ENCODE data around the gene TANGO2. TPM values are rescaled to one million over a fixed set of nuclear protein-coding genes. Genes with fewer than 3 reads are reported as not detected.

The TANGO2 gene
- total and polyA plus RNA-seq, 4 donors, result 24.8 to 45.3 (median 36.6) TPM

- Histone ChIP-seq H3K4me1 (ENCODE audit: control insufficient read depth in 1 of 2, insufficient read depth in 2 of 2, low read length in 2 of 2) (no peaks in the 10 kb centered on the region), H3K27me3 (ENCODE audit: control insufficient read depth in 1 of 2, insufficient read depth in 2 of 2, low read length in 1 of 2) (no peaks in the 10 kb centered on the region), H3K36me3 (ENCODE audit: control insufficient read depth in 1 of 2, insufficient read depth in 2 of 2, low read length in 1 of 2) (no peaks in the 10 kb centered on the region), H3K27ac (ENCODE audit: low read depth in 1 of 2, low read length in 2 of 2) (peak within 1 kb of the TSS; percentile 46 to 60), H3K9me3 (ENCODE audit: control insufficient read depth, low read length) (no peaks in the 10 kb centered on the region), H3K4me3 (ENCODE audit: low read length in 2 of 2) (peak within 1 kb of the TSS; percentile 68 to 91)
- WGBS, 2 donors, result 0% methylated on average over 75 to 100 of the region's 100 CpGs
- intact Hi-C loops (cut with DNase I), result loop anchor here (2.0 to 10.0 kb wide), 4 partner anchors 37 to 105 kb away; partner anchors contain the start of genes RANBP1 (in 2 of the 2), TRMT2A (in 2 of the 2) and TANGO2 (in 1 of the 2)
- peak; percentile 96 for ATAC-seq (ENCODE audit: low FRiP score)
- peak; percentile 95 to 97 for DNase-seq
Measured at GRCh38 chr22:20079745-20080444, 59.0 kb downstream of the TANGO2 start, which contains the start of gene DGCR8. DGCR8 (plus strand) TSS chr22:20080241; CDS start chr22:20085964, 5,723 bp downstream.

GRCh38 chr22:20080445-20080775, 59.5 kb downstream of the TANGO2 start:
- intact Hi-C loops (cut with DNase I), result loop anchor here (2.0 to 10.0 kb wide), 4 partner anchors 36 to 106 kb away; partner anchors contain the start of genes RANBP1 (in 2 of the 2), TRMT2A (in 2 of the 2) and TANGO2 (in 1 of the 2)

GRCh38 chr22:20080776-20081654, 60.1 kb downstream of the TANGO2 start:
- no peaks in the 10 kb centered on the region for H3K27me3 ChIP-seq (ENCODE audit: control insufficient read depth in 1 of 2, insufficient read depth in 2 of 2, low read length in 1 of 2)
- 1 to 5% methylated on average over 25 to 27 of the region's 27 CpGs for WGBS, 2 donors
- peak overlapping the region; percentile 46 to 60 for H3K27ac ChIP-seq (ENCODE audit: low read depth in 1 of 2, low read length in 2 of 2)
- no peaks in the 10 kb centered on the region for H3K9me3 ChIP-seq (ENCODE audit: control insufficient read depth, low read length)
- ATAC-seq (ENCODE audit: low FRiP score) (no peak), DNase-seq (peak; percentile 60 to 79)
- H3K4me3 ChIP-seq (ENCODE audit: low read length in 2 of 2), result peak overlapping the region; percentile 68 to 91
- H3K4me1 ChIP-seq (ENCODE audit: control insufficient read depth in 1 of 2, insufficient read depth in 2 of 2, low read length in 2 of 2), result no peaks in the 10 kb centered on the region
- intact Hi-C loops (cut with DNase I), result loop anchor here (2.0 to 10.0 kb wide), 4 partner anchors 36 to 106 kb away; partner anchors contain the start of genes RANBP1 (in 2 of the 2), TRMT2A (in 2 of the 2) and TANGO2 (in 1 of the 2)
- H3K36me3 ChIP-seq (ENCODE audit: control insufficient read depth in 1 of 2, insufficient read depth in 2 of 2, low read length in 1 of 2), result no peaks in the 10 kb centered on the region

More at GRCh38 chr22:20080445-20080775, 59.5 kb downstream of the TANGO2 start:
- H3K9me3 ChIP-seq (ENCODE audit: control insufficient read depth, low read length), result no peaks in the 10 kb centered on the region
- peak; percentile 72 to 89 for DNase-seq
- peak overlapping the region; percentile 68 to 91 for H3K4me3 ChIP-seq (ENCODE audit: low read length in 2 of 2)
- peak; percentile 24 for ATAC-seq (ENCODE audit: low FRiP score)
- no peaks in the 10 kb centered on the region for H3K4me1 ChIP-seq (ENCODE audit: control insufficient read depth in 1 of 2, insufficient read depth in 2 of 2, low read length in 2 of 2)
- 0 to 1% methylated on average over 26 to 34 of the region's 34 CpGs for WGBS, 2 donors
- H3K36me3 ChIP-seq (ENCODE audit: control insufficient read depth in 1 of 2, insufficient read depth in 2 of 2, low read length in 1 of 2), result no peaks in the 10 kb centered on the region
- peak overlapping the region; percentile 46 to 60 for H3K27ac ChIP-seq (ENCODE audit: low read depth in 1 of 2, low read length in 2 of 2)
- no peaks in the 10 kb centered on the region for H3K27me3 ChIP-seq (ENCODE audit: control insufficient read depth in 1 of 2, insufficient read depth in 2 of 2, low read length in 1 of 2)

GRCh38 chr22:20083157-20083890, 62.4 kb downstream of the TANGO2 start:
- Histone ChIP-seq H3K9me3 (ENCODE audit: control insufficient read depth, low read length) (no peaks in the 10 kb centered on the region), H3K27me3 (ENCODE audit: control insufficient read depth in 1 of 2, insufficient read depth in 2 of 2, low read length in 1 of 2) (no peaks in the 10 kb centered on the region), H3K27ac (ENCODE audit: low read depth in 1 of 2, low read length in 2 of 2) (no peak overlapping the region), H3K36me3 (ENCODE audit: control insufficient read depth in 1 of 2, insufficient read depth in 2 of 2, low read length in 1 of 2) (peaks cover 2% of the 10 kb centered on the region in 2 donors), H3K4me3 (ENCODE audit: low read length in 2 of 2) (no peak overlapping the region), H3K4me1 (ENCODE audit: control insufficient read depth in 1 of 2, insufficient read depth in 2 of 2, low read length in 2 of 2) (no peaks in the 10 kb centered on the region)
- peak in 1 of 2 donors; percentile 36 for DNase-seq
- ATAC-seq (ENCODE audit: low FRiP score), result no peak
- WGBS, 2 donors, result 70 to 73% methylated on average over 10 of the region's 10 CpGs
- intact Hi-C loops (cut with DNase I), result loop anchor here (5.0 to 10.0 kb wide), 2 partner anchors 34 to 109 kb away; partner anchors contain the start of genes RANBP1 (in 1 of the 2) and TRMT2A (in 1 of the 2)

GRCh38 chr22:20083891-20084546, 63.1 kb downstream of the TANGO2 start:
- WGBS, 2 donors, result 72 to 74% methylated on average over 10 of the region's 10 CpGs
- H3K36me3 ChIP-seq (ENCODE audit: control insufficient read depth in 1 of 2, insufficient read depth in 2 of 2, low read length in 1 of 2), result peaks cover 2 to 3% of the 10 kb centered on the region in 2 donors
- no peaks in the 10 kb centered on the region for H3K4me1 ChIP-seq (ENCODE audit: control insufficient read depth in 1 of 2, insufficient read depth in 2 of 2, low read length in 2 of 2)
- DNase-seq (peak in 1 of 2 donors; percentile 11), ATAC-seq (ENCODE audit: low FRiP score) (no peak)
- intact Hi-C loops (cut with DNase I), result loop anchor here (5.0 to 10.0 kb wide), 2 partner anchors 33 to 109 kb away; partner anchors contain the start of genes RANBP1 (in 1 of the 2) and TRMT2A (in 1 of the 2)
- no peak overlapping the region for H3K4me3 ChIP-seq (ENCODE audit: low read length in 2 of 2)
- H3K9me3 ChIP-seq (ENCODE audit: control insufficient read depth, low read length), result no peaks in the 10 kb centered on the region
- H3K27me3 ChIP-seq (ENCODE audit: control insufficient read depth in 1 of 2, insufficient read depth in 2 of 2, low read length in 1 of 2), result no peaks in the 10 kb centered on the region
- no peak overlapping the region for H3K27ac ChIP-seq (ENCODE audit: low read depth in 1 of 2, low read length in 2 of 2)

- Histone ChIP-seq H3K4me1 (ENCODE audit: control insufficient read depth in 1 of 2, insufficient read depth in 2 of 2, low read length in 2 of 2) (no peaks in the 10 kb centered on the region), H3K27ac (ENCODE audit: low read depth in 1 of 2, low read length in 2 of 2) (no peak overlapping the region), H3K4me3 (ENCODE audit: low read length in 2 of 2) (no peak overlapping the region), H3K9me3 (ENCODE audit: control insufficient read depth, low read length) (no peaks in the 10 kb centered on the region), H3K36me3 (ENCODE audit: control insufficient read depth in 1 of 2, insufficient read depth in 2 of 2, low read length in 1 of 2) (peaks cover 2 to 3% of the 10 kb centered on the region in 2 donors), H3K27me3 (ENCODE audit: control insufficient read depth in 1 of 2, insufficient read depth in 2 of 2, low read length in 1 of 2) (no peaks in the 10 kb centered on the region)
- DNase-seq (peak; percentile 43 to 67), ATAC-seq (ENCODE audit: low FRiP score) (no peak)
- intact Hi-C loops (cut with DNase I), result loop anchor here (5.0 to 10.0 kb wide), 2 partner anchors 33 to 110 kb away; partner anchors contain the start of genes RANBP1 (in 1 of the 2) and TRMT2A (in 1 of the 2)
- 62 to 65% methylated on average over 23 of the region's 23 CpGs for WGBS, 2 donors
Measured at GRCh38 chr22:20084547-20085413, 63.9 kb downstream of the TANGO2 start.

- H3K27ac ChIP-seq (ENCODE audit: low read depth in 1 of 2, low read length in 2 of 2), result no peak overlapping the region
- no peaks in the 10 kb centered on the region for H3K9me3 ChIP-seq (ENCODE audit: control insufficient read depth, low read length)
- intact Hi-C loops (cut with DNase I), result loop anchor here in 1 of 2 donors (10.0 kb wide), 1 partner anchor 111 kb away; no protein-coding TSS in a partner anchor
- no peak for ATAC-seq (ENCODE audit: low FRiP score)
- no peaks in the 10 kb centered on the region for H3K27me3 ChIP-seq (ENCODE audit: control insufficient read depth in 1 of 2, insufficient read depth in 2 of 2, low read length in 1 of 2)
- no peak overlapping the region for H3K4me3 ChIP-seq (ENCODE audit: low read length in 2 of 2)
- H3K36me3 ChIP-seq (ENCODE audit: control insufficient read depth in 1 of 2, insufficient read depth in 2 of 2, low read length in 1 of 2), result peaks cover 2 to 5% of the 10 kb centered on the region in 2 donors
- no peaks in the 10 kb centered on the region for H3K4me1 ChIP-seq (ENCODE audit: control insufficient read depth in 1 of 2, insufficient read depth in 2 of 2, low read length in 2 of 2)
- WGBS, 2 donors, result 92 to 94% methylated on average over 20 of the region's 20 CpGs
- peak in 1 of 2 donors; percentile 65 for DNase-seq
Measured at GRCh38 chr22:20085651-20086050, 64.7 kb downstream of the TANGO2 start.
